NCI-H146 (cell line): ENCODE measurements around the gene ITIH4.

Experiments
- DNase-seq: peaks from one replicate; lab custom pipeline; 2025; lab: John Stamatoyannopoulos, UW

Gene ITIH4

DNA sequence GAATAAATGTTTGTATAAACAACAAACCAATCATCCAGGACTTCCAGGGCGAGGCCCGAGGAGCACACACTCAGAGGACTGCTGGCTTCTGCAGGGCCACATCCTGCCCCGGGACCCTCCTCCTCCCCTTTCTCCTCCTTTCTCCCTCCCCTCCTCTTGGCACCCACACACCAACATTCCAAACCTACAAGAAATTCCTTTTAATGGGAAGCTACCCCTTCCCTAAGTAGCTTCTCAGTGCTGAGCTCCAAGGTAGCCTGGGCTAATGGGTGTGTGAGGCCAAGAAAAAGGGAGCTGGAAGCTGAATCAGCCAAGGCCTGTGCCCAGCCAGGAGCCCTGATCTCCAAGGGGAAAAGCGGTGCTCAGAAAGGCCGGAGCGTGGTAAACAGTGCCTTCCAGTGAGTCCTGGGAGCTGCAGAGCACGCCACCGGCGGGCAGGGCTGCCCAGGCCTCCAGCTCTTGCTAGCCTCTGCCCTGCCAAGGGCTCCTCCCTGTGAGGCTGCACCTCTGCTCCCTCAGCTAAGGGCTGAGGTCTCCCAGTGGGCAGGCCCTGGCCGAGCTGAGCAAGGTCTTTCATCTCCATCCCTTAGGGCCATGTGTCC is 32.0 kb downstream of the ITIH4 start:
- no peak for DNase-seq

DNA sequence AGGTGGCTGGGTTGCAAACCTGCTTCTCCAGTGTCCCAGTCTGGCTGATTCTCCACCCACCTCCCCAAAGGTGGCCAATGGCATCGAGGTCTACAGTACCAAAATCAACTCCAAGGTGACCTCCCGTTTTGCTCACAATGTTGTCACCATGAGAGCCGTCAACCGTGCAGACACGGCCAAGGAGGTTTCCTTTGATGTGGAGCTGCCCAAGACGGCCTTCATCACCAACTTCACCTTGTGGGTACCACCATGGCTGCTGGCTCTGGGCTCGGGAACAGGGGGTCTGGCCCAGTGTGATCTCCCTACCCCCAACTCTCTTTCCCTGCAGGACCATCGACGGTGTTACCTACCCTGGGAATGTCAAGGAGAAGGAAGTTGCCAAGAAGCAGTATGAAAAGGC is 34.1 kb downstream of the ITIH4 start:
- DNase-seq, result no peak

DNA sequence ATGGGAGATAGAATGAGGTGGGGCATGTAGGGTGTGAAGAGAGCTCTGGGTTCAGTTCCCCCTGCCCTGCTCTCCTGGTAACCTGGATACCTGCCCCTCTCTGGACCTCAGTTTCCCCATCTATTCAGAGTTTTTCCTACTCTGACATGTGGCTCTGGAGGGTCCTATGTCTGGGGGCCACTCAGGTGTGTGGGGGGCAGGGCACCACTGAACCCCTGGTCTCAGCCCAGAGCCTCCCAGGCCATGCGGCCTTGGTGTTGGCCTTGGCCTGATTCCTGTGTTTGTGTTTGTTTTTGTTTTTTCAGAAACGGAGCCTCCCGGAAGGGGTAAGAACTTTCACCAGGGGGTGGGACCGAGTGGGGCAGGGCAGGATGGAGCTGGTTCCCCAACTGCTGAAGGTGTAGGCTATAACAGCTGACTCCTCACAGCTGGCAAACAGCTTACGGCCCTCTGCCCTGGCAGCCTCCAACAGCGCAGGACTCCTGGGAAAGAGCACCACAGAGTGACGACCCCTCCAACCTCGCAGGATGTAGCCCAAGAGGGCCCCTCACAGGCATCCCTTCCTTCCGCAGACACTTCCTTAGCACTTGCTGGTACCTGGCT is 35.1 kb downstream of the ITIH4 start:
- no peak for DNase-seq

DNA sequence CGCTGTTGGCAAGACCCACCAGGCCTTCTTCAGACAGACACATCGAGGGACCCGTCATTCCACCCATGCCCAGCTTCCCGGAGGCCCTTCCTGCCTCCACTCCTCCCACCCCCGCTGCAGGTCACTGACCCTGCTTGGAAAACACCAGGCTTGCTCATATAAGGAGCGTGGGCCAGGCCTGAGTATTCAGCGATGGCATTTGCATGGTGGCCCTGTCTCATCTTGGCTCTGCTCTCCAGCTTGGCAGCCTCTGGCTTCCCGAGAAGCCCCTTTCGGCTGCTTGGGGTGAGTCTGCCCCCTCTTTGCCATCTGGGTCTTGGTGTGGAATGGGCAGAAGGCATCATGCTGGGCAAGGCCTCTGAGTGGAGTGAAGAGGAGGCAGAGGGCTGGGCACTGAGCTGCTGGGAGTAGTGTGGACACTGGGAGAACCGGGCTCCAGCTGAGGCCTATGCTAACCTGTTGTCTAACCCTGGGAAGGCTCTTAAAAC is 35.8 kb downstream of the ITIH4 start, which contains the start of gene ITIH3:
Gene ITIH3, plus strand, starts transcription at position 185 of the 488 bp plus-strand sequence. Its CDS starts 8 bp downstream, at position 193.
- no peak for DNase-seq

DNA sequence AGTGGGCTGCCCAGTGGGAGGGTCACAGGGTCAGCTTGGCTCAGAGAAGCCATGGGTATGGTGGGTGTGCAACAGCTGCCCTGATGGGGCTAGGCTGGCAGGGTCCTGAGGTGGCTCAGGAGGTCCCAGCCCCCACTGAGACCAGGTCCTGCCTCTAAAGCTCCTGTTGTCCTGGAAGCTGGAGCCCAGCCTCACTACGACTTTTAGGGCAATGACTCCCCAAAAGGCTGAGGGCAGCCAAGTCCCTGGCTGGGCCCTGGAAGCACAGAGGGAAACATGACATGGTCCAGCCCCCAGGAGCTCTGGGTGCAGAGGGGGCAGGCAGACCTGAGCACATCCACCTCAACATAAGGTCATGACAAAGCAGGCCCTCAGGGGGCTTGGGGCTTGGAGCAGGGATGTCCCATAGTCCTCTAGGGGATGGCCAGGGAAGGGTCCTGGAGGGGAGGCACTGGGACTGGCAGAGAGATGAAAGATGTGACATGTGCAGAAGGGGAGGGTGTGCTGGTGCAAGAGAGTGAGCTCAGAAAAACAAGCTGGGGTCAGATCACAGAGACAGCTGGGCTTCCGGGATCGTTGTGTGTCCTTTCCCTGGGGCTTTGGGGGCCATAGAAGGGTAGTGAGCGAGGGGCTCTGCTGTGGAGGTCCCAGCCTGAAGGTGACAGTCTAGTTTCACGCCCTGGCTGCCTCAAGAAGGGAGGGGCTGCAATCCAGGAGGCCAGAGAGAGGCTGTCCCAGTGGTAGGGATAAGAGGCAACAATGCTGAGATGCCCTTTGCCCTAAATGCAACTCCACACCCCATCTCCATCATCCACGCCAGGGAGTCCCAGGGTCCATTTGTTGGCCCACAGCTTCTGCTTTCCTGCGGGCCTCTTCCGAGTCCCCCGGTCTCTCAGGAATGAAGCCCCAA is 36.5 kb downstream of the ITIH4 start:
- DNase-seq, result no peak

DNA sequence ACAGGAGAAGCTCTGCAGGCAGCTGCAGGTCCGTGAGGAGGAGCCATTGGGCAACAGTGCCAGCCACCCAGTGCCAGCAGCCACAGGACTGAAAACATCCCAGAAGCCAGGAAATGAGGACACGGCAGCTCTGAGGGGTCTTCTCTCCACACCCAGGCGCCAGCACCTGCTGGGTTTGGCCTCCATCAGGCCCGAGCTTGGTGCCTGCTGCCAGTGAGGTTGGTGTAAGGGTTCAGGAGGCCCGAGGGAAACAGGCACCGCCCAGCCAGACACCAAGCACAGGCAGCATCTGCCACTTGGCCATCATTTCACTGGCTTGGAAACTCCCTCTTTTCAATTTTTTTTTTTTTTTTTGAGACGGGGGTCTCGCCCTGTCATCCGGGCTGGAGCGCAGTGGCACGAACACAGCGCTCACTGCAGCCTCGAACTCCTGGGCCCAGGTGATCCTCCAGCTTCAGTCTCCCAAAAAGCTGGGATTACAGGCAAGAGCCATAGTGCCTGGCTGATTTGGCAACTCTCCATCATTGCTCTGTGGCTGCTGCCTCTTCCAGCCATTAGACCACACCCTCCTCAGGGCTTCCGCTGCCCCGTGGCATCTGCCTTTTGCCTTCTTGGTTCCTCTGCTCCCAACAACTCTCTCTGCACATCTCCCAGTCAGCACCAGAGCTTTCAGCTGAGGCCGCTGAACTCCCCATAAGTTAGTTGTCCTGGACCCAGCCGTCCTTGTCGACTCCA is 37.3 kb downstream of the ITIH4 start:
- DNase-seq, result no peak

DNA sequence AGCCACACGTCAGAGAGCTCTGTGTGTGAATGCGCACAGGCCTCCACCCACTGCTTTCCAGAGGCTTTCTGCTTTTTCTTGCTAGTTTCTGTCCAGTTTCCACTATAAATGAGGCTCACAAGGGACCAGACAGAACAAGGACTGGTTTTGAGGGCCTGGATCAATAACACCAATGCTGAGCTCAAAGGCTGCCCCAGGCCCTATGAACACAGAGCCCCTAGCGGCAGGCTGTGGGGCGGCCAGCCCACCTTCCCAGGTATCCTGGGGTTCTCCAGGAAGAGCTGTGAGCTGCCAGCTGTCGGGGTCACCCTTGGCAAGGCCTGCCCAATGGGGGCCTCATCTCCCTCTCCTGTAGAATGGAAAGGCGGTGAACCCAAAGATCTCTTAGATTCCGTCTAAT is 38.1 kb downstream of the ITIH4 start:
- no peak for DNase-seq

DNA sequence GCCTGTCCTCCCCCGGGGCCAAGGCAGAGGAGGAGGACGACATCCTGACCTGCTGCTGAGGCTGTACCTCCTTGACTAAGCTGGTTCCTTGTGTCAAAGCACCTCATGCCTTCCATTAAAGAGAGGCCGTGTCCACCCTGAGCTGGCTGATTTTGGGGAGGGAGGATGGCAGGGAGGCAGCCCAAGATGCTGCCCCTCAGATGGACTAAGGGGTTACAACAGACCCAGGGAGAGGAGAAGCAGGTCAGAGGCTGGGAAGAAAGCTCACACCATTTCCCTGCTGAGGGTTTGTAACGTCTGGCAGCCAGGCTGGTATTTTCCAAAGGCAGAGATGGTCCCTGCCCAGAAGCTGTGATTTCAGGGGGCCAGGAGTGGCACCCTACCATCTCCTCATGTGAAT is 38.5 kb downstream of the ITIH4 start:
- DNase-seq, result no peak

DNA sequence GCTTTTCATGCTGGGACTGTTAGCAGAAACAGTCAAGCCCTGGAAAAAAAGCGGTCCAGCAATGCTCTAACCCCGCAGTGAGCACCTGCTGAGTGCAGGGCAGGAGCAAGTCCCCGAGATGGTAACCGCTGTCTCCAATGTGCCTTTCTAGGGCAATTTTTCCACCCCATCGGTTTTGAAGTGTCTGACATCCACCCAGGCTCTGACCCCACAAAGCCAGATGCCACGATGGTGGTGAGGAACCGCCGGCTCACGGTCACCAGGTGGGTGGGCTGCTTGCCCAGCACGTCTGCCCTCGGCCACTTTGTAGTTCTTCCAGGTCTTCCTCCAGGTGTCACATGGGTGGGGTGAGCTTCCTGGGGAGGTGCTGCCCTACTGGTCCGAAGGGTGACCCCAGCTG is 39.1 kb downstream of the ITIH4 start:
- no peak for DNase-seq

DNA sequence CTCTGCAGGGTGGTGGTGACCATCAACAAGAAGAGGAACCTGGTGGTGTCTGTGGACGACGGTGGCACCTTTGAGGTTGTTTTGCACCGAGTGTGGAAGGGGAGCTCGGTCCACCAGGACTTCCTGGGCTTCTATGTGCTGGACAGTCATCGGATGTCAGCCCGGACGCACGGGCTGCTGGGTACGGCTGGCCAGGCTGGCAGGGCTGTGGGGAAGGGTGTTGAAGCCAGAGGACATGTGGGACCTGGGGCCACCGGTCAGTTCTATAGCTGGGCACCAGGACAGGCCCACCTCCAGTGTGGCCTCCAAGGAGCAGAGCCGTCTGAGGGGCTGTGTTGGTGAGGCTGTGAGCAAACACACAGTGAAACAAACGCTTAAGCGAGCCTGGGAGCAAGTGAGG is 39.7 kb downstream of the ITIH4 start:
- DNase-seq, result no peak

DNA sequence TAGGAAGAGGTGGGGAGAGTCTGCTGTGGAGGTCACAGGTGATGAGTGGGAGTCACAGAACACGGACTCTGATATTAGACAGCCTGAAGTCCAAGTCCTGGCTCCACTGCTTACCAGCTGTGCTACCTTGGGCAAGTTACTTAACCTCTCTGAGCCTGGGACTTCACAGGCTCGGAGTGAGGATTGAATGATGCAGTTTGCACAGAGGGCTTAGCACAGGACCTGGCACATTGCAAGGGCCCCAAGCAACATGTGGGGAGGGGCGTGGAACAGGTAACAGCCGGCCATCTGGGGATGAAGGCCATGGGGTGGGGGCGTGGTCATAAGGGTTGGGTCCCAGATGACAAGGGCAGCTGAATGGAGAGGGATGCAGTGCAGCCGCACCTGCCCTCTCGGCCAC is 40.1 kb downstream of the ITIH4 start:
- no peak for DNase-seq

DNA sequence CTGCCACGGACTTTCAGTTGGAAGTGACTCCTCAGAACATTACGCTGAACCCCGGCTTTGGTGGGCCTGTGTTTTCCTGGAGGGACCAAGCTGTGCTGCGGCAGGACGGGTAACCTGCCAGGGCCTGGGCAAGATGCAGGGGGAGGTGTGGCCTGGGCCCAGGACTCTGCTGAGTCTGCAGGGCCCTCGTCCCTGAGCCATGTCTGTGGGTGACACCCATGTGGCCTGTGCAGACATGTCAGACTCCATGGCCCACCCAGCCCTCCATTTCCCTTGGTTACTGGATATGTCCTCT is 40.8 kb downstream of the ITIH4 start:
- no peak for DNase-seq

DNA sequence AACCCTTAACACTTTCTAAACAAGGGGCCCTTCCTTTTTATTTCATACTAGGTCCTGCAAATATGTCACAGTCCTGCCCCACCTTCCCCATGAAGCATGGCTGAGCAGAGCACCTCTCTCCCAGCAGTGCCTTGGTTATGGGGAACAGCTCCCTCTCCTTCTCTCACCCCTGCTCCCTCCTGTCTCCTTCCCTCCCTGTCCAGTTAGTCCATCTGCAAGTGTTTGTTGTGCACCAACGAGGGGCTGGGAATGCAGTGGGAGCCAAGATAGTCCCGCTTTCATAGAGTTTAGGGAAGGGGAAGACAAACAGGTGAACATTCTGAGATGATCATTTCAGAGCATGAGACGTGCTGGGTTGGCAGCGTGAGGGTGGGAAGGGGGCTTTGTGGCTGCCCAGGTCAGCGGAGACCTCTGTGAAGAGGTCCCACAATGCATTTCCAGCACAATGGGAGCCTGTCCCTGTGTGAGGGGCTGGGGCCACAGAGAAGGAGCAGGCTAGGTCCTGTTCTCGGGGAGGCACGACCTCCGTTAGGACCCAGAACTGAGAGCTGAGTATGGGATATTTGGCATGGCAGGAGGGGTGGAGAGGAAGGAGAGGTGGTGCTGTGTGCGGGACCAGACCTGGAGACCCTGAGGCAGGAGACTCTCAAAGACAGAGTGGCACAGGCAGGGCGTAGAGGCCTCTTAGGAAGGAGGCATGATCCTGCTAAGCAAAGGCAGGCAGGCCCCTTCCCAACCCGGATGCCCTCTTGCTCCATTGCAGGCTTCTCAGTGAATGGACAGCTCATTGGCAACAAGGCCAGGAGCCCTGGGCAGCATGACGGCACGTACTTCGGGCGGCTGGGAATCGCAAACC is 41.4 kb downstream of the ITIH4 start:
- DNase-seq, result no peak

DNA sequence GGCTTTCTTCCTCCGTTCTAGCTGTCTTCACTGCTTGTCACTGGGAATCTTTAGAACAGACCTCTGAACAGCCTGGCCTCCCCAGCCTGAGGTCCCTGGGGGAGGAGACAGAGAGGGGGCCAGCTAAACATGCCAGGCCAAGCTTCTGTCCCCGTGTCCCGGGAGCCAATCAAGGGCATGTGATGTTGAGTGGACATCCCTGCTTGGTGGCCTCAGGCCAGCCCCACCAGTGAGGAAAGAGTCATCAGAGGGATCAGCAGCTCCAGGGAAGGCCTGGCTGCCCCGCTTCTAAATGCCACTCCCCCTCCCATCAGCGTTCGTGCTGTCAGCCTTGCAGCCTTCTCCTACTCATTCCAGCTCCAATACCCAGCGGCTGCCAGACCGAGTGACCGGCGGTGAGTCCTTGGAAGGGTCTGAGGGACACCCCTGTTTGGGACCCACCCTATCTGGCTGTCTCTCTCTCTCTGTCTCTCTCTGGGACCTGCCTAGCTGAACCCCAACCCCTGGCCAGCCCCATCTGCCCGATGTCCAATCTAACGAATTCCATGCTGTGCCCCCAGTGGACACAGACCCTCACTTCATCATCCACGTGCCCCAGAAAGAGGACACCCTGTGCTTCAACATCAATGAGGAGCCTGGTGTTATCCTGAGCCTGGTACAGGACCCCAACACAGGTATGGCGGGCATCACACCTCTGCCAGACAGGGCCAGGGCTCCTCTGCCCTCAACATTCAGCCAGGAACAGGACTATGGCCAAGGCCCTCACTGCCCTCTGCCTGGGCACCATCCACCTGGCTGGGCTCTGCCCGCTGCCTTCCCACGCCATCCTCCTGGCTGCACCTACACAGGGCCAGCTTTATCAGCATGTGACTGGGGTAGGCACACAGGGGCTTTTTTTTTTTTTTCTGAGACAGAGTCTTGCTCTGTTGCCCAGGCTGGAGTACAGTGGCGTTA is 42.5 kb downstream of the ITIH4 start:
- DNase-seq, result no peak

DNA sequence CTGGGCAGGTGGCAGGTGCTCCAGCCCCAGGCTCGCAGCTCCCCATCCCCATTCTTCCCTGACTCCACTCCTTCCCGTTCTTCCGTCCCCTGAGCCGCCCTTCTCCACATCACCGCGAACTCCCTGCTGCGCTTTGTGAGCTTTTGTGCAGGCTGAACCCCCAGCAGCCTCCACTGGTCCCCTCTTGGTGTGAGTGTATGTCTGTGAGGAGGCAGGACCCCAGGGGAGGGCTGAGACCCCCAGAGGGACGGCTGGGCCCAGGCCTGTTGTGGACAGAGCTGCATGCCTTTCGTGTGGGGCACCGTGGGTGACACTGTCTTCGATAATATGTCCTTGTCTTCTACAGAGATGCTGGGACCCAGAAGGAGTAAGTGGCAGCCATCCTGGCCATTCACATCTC is 43.2 kb downstream of the ITIH4 start:
- DNase-seq, result no peak

DNA sequence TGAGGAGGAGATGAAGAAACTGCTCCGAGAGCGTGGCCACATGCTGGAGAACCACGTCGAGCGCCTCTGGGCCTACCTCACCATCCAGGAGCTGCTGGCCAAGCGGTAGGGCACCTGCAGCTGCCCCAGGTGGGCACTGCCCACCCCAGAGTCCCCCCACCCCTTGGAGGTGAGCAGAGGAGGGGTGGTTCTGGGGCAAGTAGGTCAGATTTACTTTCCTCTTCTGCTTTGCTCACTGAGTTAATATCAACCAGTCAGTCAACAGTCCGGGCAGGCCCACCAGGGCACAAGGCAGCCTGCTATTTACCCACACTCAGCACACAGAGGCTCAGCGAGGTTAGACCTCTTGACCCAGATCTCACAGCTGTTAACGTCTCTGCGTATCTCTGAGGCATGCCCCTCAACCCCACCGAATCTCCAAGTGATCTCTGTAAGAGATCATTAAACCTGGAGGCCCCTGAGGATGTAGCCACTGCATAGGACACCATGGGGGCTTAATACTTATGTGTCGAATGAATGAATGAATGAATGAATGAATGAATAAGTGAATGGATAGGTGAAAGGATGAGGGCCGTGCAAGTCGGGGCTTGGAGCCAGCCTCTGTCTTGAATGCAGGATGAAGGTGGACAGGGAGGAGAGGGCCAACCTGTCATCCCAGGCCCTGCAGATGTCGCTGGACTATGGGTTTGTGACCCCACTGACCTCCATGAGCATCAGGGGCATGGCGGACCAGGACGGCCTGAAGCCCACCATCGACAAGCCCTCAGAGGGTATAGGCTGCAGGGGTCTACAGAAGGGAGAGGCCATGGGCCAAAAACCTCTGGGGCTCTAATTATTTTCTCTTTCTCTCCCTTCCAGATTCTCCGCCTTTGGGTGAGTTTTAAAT is 43.9 kb downstream of the ITIH4 start:
- no peak for DNase-seq

DNA sequence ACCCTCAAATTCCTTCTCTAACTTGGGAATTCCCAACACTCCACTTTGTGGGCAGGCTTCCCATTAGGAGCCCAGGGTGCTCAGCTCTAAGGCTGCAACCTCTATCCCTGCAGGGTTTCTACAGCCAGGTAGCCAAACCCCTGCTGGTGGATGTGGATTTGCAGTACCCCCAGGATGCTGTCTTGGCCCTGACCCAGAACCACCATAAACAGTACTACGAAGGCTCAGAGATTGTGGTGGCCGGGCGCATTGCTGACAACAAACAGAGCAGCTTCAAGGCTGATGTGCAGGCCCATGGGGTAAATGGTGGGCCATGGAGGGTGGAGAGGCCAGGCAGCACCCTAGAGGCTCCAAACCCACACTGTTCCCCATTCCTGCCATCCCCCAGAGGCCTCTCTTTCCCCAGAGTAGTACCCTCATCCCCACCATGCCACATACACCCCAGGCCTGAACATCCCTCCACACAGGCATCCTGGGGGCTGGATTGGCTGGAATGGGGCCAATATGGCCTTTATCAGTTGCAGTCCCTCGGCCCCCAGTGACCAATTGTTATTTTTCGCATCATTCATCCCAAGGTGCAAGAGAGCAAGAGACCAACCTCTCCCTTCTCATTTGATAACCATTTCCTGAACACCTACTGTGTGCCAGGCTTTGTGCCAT is 45.4 kb downstream of the ITIH4 start:
- no peak for DNase-seq

DNA sequence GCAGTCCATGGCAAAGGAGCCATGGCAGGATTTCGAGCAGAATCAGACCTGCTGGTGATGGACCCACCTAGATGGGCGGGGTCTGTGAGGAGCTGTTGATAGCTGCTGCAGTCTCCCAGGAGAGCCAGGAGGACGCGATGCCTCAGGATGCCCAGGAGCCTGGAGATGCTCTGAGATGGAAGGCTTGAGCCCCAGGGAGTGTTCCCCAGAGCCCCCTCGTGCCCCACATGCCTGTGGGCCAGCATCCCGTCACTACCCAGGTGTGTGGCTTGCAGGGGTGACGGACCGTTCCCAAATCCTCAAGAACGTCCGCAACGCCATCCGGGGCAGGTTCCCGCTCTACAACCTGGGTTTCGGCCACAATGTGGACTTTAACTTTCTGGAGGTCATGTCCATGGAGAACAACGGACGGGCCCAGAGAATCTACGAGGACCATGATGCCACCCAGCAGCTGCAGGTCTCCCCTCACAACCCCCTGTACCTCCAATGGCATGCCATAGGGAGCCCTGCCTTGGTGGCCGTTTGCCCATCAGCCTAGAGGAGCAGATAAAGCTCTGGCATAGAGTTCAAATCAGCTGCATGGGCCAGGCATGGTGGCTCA is 46.4 kb downstream of the ITIH4 start:
- DNase-seq, result no peak

DNA sequence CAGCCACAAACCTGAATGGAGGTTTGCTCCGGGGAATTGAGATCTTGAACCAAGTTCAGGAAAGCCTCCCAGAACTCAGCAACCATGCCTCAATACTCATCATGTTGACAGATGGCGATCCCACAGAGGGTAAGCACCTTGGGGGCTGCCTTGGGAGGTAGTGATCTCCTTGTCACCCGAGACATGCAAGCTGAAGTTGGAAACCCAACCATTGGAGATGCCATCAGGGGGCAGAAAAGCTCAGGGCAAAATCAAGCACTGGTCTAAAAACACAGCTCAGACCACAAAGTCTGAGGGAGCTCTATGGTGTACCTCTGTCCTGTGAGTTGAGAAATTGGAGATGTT is 47.3 kb downstream of the ITIH4 start:
- no peak for DNase-seq
